ENCODE measurements around the gene PHYHIPL. TPM values are rescaled to one million over a fixed set of nuclear protein-coding genes. Genes with fewer than 3 reads are reported as not detected.

The PHYHIPL gene
- total and polyA plus RNA-seq, 2 of the 8 experiments (the other 6 are each of a cell fraction or from before 2014, with no cell fraction given), result 0.23 to 0.48 TPM

DNA sequence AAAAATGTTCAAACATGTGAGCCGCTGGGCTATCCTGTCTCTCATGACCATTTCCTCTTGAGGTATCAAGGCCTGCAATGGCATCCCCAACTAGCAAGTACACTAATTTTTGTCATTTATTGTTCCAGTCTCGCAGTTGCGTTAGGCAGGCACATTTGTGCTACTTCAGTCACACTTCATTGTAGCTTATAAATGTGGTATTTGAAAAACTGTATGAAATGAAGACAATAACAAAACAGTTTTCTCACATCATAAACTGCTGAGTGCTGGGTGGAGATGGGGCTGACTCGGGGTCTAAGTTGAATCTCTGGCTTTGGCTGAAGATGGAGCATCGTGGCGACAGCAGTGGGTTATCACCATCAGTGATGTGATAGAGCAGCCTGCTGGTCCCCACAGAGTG lies 93.2 kb downstream of the PHYHIPL start:
- H4K20me1 ChIP-seq (replicated peaks in 1 of 2; ENCODE audit: control insufficient read depth in 1 of 2, insufficient read depth in 2 of 2, low read length in 2 of 2), result no peaks in the 10 kb centered on the region
- H3K9me3 ChIP-seq (ENCODE audit: insufficient read depth in 2 of 2, low read depth in 1 of 2, low read length in 1 of 2), result no peaks in the 10 kb centered on the region
- no peak overlapping the region for H2BK12ac ChIP-seq (ENCODE audit: low read depth, low read length)
- DNase-seq (ENCODE audit: low read depth in 1 of 2, low spot score in 2 of 2) (no peak), FAIRE-seq (no peak)
- H2BK15ac ChIP-seq (ENCODE audit: low read length), result no peak overlapping the region
- no peaks in the 10 kb centered on the region for H3K4me1 ChIP-seq (replicated peaks in 1 of 4; ENCODE audit: control insufficient read depth in 3 of 4, insufficient read depth in 4 of 4, low read length in 3 of 4)
- H2BK5ac ChIP-seq (ENCODE audit: low read depth, low read length), result no peak overlapping the region
- no peak overlapping the region for H3K14ac ChIP-seq (ENCODE audit: insufficient read length)
- no peaks in the 10 kb centered on the region for H3K79me2 ChIP-seq (ENCODE audit: control insufficient read depth in 1 of 2, insufficient read depth in 2 of 2, low read length in 2 of 2)
- no peak overlapping the region for H3K4me2 ChIP-seq (ENCODE audit: insufficient read depth in 1 of 2, low read depth in 2 of 2, low read length in 2 of 2)
- H3K23ac ChIP-seq (ENCODE audit: insufficient read length), result no peak overlapping the region
- ChIA-PET POLR2A (ENCODE audit: partially characterized antibody) (no interaction called here), CTCF (ENCODE audit: partially characterized antibody) (no interaction called here)
- H4K8ac ChIP-seq (ENCODE audit: extremely low read depth, insufficient read depth, low read length), result no peak overlapping the region
- no peak overlapping the region for H2BK20ac ChIP-seq (ENCODE audit: low read length)
- no peaks in the 10 kb centered on the region for H3K27me3 ChIP-seq (replicated peaks in 1 of 4; ENCODE audit: control insufficient read depth in 3 of 4, extremely low read depth in 1 of 4, insufficient read depth in 3 of 4, low read length in 3 of 4)
- no peak overlapping the region for H4K5ac ChIP-seq (ENCODE audit: insufficient read length, low read depth, low read length)
- no peak for TF ChIP-seq RXRA (IDR thresholded peaks at IDR 0.05; ENCODE audit: insufficient read depth, low read depth, low read length)
- H4K91ac ChIP-seq (replicated peaks; ENCODE audit: insufficient read length, low read length), result no peak overlapping the region
- H3K79me1 ChIP-seq (ENCODE audit: low read depth, low read length), result no peaks in the 10 kb centered on the region
- no peak overlapping the region for H3K4me3 ChIP-seq (ENCODE audit: extremely low read depth in 1 of 4, insufficient read depth in 2 of 4, low read depth in 3 of 4, low read length in 4 of 4)
- H3K9ac ChIP-seq (replicated peaks in 1 of 4; ENCODE audit: extremely low read depth in 1 of 4, low read depth in 3 of 4, low read length in 3 of 4), result no peak overlapping the region
- H3K36me3 ChIP-seq (ENCODE audit: control insufficient read depth in 2 of 4, insufficient read depth in 4 of 4, low read length in 3 of 4), result no peaks in the 10 kb centered on the region
- no peak overlapping the region for H2BK120ac ChIP-seq (replicated peaks; ENCODE audit: low read depth, low read length)
- no peak overlapping the region for H3K18ac ChIP-seq (ENCODE audit: extremely low read depth, low read length)
- no peak overlapping the region for H2AK5ac ChIP-seq (ENCODE audit: low read depth, low read length)
- no peak overlapping the region for H3K56ac ChIP-seq (replicated peaks; ENCODE audit: insufficient read length, low read depth, low read length)
- no peak overlapping the region for H2AFZ ChIP-seq (ENCODE audit: low read length)
- WGBS, 2 experiments (ENCODE audit: extremely low coverage in 1 of 2, insufficient coverage in 1 of 2, insufficient read length in 1 of 2, insufficient replicate concordance in 2 of 2, low coverage in 1 of 2, low lambda C conversion rate in 2 of 2, missing lambda C conversion rate in 1 of 2), result 89% methylated on average over 6 of the region's 6 CpGs; no CpG with 5 or more reads in 1 of the 2 experiments
- no peak overlapping the region for H3K27ac ChIP-seq (ENCODE audit: low read depth, low read length)
- H3K4ac ChIP-seq (replicated peaks; ENCODE audit: insufficient read length, low read depth, low read length), result no peak overlapping the region
- no peaks in the 10 kb centered on the region for H3K23me2 ChIP-seq (ENCODE audit: low read depth, low read length)
